HepG2 (cell line): ENCODE results near the gene SEC62. TPM values are rescaled to one million over a fixed set of nuclear protein-coding genes. Genes with fewer than 3 reads are reported as not detected.
A peak's percentile ranks its signal among the peaks of the same experiment; 100 is the strongest.

Experiments used
- CC2D1A ChIP-seq: sonication (generic); formaldehyde crosslinking; IDR thresholded peaks from 2 replicates; pipeline ENCODE4 v1.8.1; 2023; ENCODE audit warnings: mild to moderate bottlenecking, missing genetic modification reagents
- ERF ChIP-seq: IDR thresholded peaks from 2 replicates; pipeline ENCODE4 v1.6.1; 2018; ENCODE audit warnings: missing biosample characterization, missing genetic modification reagents
- ESRRA ChIP-seq: sonication (generic); formaldehyde crosslinking; IDR thresholded peaks from 2 replicates; pipeline ENCODE4 v1.5.1; 2020; ENCODE audit warnings: mild to moderate bottlenecking, low read depth, missing genetic modification reagents
- HDAC1 ChIP-seq: sonication (generic); formaldehyde crosslinking; IDR thresholded peaks from 2 replicates; pipeline ENCODE4 v1.5.1; 2020; ENCODE audit warnings: mild to moderate bottlenecking, missing genetic modification reagents
- MBD4 ChIP-seq: IDR thresholded peaks from 2 replicates; pipeline ENCODE4 v1.6.1; 2012; ENCODE audit warnings: low read length, inconsistent platforms, borderline replicate concordance
- ZBTB10 ChIP-seq: sonication (generic); formaldehyde crosslinking; IDR thresholded peaks from 2 replicates; pipeline ENCODE4 v1.4.0; 2020; ENCODE audit warnings: missing genetic modification reagents, borderline replicate concordance
- ZBTB4 ChIP-seq: sonication (generic); formaldehyde crosslinking; IDR thresholded peaks from 2 replicates; pipeline ENCODE4 v1.4.0; 2020; ENCODE audit warnings: missing genetic modification reagents, mild to moderate bottlenecking, borderline replicate concordance
- ZFX ChIP-seq: sonication (generic); formaldehyde crosslinking; IDR thresholded peaks from 2 replicates; pipeline ENCODE4 v1.4.0; 2020; ENCODE audit warnings: mild to moderate bottlenecking, low read depth, missing genetic modification reagents, moderate library complexity
- ZMAT3 ChIP-seq: sonication (generic); formaldehyde crosslinking; conservative IDR thresholded peaks from 2 replicates; pipeline ENCODE4 v1.7.0; 2021; ENCODE audit warnings: missing genetic modification reagents
- ZNF101 ChIP-seq: sonication (generic); formaldehyde crosslinking; IDR thresholded peaks from 2 replicates; pipeline ENCODE4 v1.4.0; 2020; ENCODE audit warnings: mild to moderate bottlenecking, low read depth, missing genetic modification reagents, borderline replicate concordance
- ZNF776 ChIP-seq: sonication (generic); formaldehyde crosslinking; IDR thresholded peaks from 2 replicates; pipeline ENCODE4 v1.4.0; 2020; ENCODE audit warnings: mild to moderate bottlenecking, missing genetic modification reagents
- ZSCAN21 ChIP-seq: sonication (generic); formaldehyde crosslinking; IDR thresholded peaks from 2 replicates; pipeline ENCODE4 v1.8.0; 2022; ENCODE audit warnings: mild to moderate bottlenecking, missing genetic modification reagents, moderate library complexity, borderline replicate concordance
- polyA plus RNA-seq, 8 experiments: library from polyadenylated mRNA; depleted of rRNA in 3 of 8; stranded (reverse) in 7 of 8; unstranded in 1 of 8; fragments of >200 nt; fragmentation: Illumina TruSeq in 4 of 8; extraction: Trizol in 4 of 8; gene quantifications; 2 replicates each; pipeline versions ENCODE4 v1.2.1 to v1.2.3, GENCODE V29; 2011 to 2016; ENCODE audit warnings: low read depth in 4 of 8, missing spikeins in 1 of 8, mixed read lengths in 1 of 8; ENCODE audit not compliant: insufficient read depth in 1 of 8
- total RNA-seq, 5 experiments: library from RNA; depleted of rRNA; stranded (reverse); fragments of >200 nt; fragmentation: Illumina TruSeq; extraction: Trizol; gene quantifications; 2 replicates each; pipeline ENCODE4 v1.2.3, GENCODE V29; 2016; ENCODE audit warnings: low read depth in 1 of 5
- TF ChIP-seq, protein P1 (sequence below): IDR thresholded peaks from 2 replicates; pipeline ENCODE4 v1.6.1; 2016; ENCODE audit warnings: low read depth, borderline replicate concordance
- TF ChIP-seq, protein P2 (sequence below): sonication (generic); formaldehyde crosslinking; IDR thresholded peaks from 2 replicates; pipeline ENCODE4 v1.4.0; 2020; ENCODE audit warnings: mild to moderate bottlenecking, missing genetic modification reagents
- TF ChIP-seq, protein P3 (sequence below): sonication (generic); formaldehyde crosslinking; conservative IDR thresholded peaks from 2 replicates; pipeline ENCODE4 v1.4.0; 2020; ENCODE audit warnings: mild to moderate bottlenecking, missing genetic modification reagents, moderate library complexity

SEC62 gene
- total and polyA plus RNA-seq, 2 of the 13 experiments (the other 11 are each of a cell fraction or from before 2014, with no cell fraction given), result 54.0 to 68.7 TPM

- TF ChIP-seq, protein P1, sequence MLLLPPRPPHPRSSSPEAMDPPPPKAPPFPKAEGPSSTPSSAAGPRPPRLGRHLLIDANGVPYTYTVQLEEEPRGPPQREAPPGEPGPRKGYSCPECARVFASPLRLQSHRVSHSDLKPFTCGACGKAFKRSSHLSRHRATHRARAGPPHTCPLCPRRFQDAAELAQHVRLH (CRISPR knock-in tag), result 0 out of 2 replicates have a peak, but pooled peaks have one; percentile 12
- TF ChIP-seq ZSCAN21 (CRISPR knock-in tag), result peak; percentile 15; the same call in 1 of the 2 replicates
- TF ChIP-seq, protein P2, sequence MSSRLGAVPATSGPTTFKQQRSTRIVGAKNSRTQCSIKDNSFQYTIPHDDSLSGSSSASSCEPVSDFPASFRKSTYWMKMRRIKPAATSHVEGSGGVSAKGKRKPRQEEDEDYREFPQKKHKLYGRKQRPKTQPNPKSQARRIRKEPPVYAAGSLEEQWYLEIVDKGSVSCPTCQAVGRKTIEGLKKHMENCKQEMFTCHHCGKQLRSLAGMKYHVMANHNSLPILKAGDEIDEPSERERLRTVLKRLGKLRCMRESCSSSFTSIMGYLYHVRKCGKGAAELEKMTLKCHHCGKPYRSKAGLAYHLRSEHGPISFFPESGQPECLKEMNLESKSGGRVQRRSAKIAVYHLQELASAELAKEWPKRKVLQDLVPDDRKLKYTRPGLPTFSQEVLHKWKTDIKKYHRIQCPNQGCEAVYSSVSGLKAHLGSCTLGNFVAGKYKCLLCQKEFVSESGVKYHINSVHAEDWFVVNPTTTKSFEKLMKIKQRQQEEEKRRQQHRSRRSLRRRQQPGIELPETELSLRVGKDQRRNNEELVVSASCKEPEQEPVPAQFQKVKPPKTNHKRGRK (CRISPR knock-in tag), result 0 out of 2 replicates have a peak, but pooled peaks have one; percentile 20
- TF ChIP-seq ERF (CRISPR knock-in tag), result peak; percentile 18; the same call in 1 of the 2 replicates
- TF ChIP-seq MBD4, result no peak
- TF ChIP-seq ZNF101 (CRISPR knock-in tag), result no peak
- 0 out of 2 replicates have a peak, but pooled peaks have one; percentile 58 for TF ChIP-seq ZMAT3 (CRISPR knock-in tag)
- peak; percentile 50; the same call in 1 of the 2 replicates for TF ChIP-seq HDAC1
- TF ChIP-seq, protein P3, sequence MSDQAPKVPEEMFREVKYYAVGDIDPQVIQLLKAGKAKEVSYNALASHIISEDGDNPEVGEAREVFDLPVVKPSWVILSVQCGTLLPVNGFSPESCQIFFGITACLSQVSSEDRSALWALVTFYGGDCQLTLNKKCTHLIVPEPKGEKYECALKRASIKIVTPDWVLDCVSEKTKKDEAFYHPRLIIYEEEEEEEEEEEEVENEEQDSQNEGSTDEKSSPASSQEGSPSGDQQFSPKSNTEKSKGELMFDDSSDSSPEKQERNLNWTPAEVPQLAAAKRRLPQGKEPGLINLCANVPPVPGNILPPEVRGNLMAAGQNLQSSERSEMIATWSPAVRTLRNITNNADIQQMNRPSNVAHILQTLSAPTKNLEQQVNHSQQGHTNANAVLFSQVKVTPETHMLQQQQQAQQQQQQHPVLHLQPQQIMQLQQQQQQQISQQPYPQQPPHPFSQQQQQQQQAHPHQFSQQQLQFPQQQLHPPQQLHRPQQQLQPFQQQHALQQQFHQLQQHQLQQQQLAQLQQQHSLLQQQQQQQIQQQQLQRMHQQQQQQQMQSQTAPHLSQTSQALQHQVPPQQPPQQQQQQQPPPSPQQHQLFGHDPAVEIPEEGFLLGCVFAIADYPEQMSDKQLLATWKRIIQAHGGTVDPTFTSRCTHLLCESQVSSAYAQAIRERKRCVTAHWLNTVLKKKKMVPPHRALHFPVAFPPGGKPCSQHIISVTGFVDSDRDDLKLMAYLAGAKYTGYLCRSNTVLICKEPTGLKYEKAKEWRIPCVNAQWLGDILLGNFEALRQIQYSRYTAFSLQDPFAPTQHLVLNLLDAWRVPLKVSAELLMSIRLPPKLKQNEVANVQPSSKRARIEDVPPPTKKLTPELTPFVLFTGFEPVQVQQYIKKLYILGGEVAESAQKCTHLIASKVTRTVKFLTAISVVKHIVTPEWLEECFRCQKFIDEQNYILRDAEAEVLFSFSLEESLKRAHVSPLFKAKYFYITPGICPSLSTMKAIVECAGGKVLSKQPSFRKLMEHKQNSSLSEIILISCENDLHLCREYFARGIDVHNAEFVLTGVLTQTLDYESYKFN, result no peak; the same call in 1 of the 2 replicates
- peak; percentile 70; the same call in 1 of the 2 replicates for TF ChIP-seq ZFX (CRISPR knock-in tag)
- TF ChIP-seq ZBTB10 (CRISPR knock-in tag), result peak; percentile 10; the same call in 1 of the 2 replicates
- 0 out of 2 replicates have a peak, but pooled peaks have one; percentile 54 for TF ChIP-seq ZBTB4 (CRISPR knock-in tag)
- no peak for TF ChIP-seq CC2D1A (CRISPR knock-in tag)
- no peak for TF ChIP-seq ZNF776
- 0 out of 2 replicates have a peak, but pooled peaks have one; percentile 24 for TF ChIP-seq ESRRA (CRISPR knock-in tag)
These were observed 626 bp downstream of the SEC62 start (continued) for GRCh38 chr3:169966951-169967915.
